Measurements from ENCODE around the gene PEX12.
"Not testable (repeated sequence)": the region's sequence is repeated elsewhere in the genome, so short reads cannot be mapped to it uniquely, and the experiment has no call there.

Gene PEX12

GRCh38 chr17:35577830-35578196 lies 558 bp downstream of the PEX12 start:
- DNase-seq (ENCODE audit: low read depth): no peak

- DNase-seq (ENCODE audit: low read depth): no peak
Observed at GRCh38 chr17:35575759-35576158, 2.6 kb downstream of the PEX12 start.

DNA sequence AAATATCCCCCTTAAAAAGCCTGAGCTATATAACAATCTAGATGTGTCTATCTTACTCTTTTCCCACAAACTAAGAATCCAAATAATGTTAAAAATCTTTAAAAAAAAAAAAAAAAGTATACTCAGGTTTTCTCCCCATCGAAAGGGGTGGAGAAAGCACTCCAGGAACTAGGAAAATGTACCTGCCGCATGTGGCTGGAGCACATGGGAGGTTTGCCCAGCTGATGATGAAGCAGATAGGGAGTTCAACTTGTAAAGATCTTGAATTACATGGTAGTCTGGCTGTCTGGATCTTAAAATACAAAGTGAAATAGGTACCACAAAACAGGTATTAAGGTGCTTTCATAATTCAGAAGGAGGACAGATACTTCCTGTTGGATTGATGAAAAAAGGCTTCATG lies 9.0 kb downstream of the PEX12 start:
- DNase-seq (ENCODE audit: low read depth): no peak

- no peak for DNase-seq (ENCODE audit: low read depth)
Observed at GRCh38 chr17:35568561-35568960, 9.8 kb downstream of the PEX12 start.

GRCh38 chr17:35566968-35567367 lies 11.4 kb downstream of the PEX12 start:
- no peak for DNase-seq (ENCODE audit: low read depth)

GRCh38 chr17:35563181-35563580 lies 15.2 kb downstream of the PEX12 start:
- not testable (repeated sequence) for DNase-seq (ENCODE audit: low read depth)

GRCh38 chr17:35560703-35561102 lies 17.7 kb downstream of the PEX12 start, which contains the start of gene SLFN14:
Gene SLFN14 (minus strand): TSS chr17:35560819. CDS start chr17:35558062, 2,757 bp downstream.
- DNase-seq (ENCODE audit: low read depth): no peak

DNA sequence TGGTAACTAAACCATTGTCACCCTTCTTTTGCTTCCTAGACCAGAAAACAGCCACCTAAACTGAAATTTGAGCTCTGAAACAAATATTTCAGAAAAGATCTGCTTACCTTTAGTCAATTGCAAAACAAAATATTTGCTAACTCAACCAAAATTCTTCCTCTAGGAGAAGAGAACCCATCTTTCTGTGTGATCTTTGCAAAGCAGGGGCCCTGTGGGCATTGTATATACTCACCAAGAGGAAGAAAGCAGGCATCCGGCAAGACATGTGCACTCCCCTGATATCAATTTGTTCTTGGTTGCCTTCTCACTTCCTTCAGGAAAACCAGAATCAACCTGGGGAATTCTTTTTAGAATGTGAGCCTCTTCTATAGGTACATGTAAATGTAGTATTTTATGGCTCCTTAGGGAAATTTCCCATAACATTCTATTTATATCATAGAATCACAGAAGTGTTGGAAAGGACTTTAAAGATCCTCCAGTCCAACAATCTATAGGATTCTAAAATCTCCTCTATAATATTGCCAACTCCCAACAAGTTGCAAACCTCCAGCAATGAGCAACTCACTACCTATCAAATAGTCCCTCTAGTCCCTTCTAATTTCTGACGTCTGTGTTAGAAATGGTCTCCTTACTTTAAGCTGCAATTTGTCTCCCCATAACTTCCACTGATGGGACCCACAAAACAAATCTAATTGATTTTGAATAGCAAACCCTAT lies 18.7 kb downstream of the PEX12 start:
- DNase-seq (ENCODE audit: low read depth): no peak

GRCh38 chr17:35557353-35557752 lies 21.0 kb downstream of the PEX12 start:
- no peak for DNase-seq (ENCODE audit: low read depth)

- no peak for DNase-seq (ENCODE audit: low read depth)
Observed at GRCh38 chr17:35555691-35556090, 22.7 kb downstream of the PEX12 start.

- no peak for DNase-seq (ENCODE audit: low read depth)
Observed at GRCh38 chr17:35554668-35555067, 23.7 kb downstream of the PEX12 start.

DNA sequence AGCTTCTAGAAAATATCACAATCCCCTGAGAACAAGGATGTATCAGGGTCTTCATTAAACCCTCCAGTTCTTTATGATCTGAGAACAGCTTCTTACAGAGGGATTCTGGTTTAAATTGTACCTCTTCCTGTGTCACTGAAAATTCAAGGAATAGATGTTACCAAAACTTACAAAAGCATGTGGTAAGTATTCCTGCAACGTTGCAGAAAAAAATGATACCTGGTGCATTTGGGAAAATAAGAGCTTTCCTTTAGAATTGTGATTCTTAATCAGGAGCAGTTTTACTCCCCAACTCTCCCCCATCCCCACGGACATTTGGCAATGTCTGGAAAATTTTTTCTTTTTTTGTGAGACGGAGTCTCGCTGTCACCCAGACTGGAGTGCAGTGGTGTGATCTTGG lies 25.1 kb downstream of the PEX12 start:
- DNase-seq (ENCODE audit: low read depth): no peak

DNA sequence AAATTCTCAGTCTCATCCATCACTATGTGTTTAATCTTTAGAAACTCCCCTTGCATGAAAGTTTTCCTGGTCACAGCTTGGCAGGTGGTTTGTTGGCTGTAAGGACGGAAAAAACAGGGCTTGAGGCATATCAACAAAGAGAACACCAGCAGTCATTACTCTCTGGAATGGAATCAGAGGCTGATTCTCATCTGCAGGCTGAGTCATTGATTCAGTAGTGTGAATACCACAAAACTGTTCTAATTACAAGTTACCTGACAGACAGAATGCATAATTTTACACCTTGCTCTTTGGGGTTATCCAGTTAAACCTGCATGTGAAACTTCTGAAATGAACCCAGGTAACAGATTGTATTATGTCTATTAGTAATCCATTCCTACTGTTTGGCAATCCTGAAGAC lies 29.4 kb downstream of the PEX12 start:
- DNase-seq (ENCODE audit: low read depth): no peak

DNA sequence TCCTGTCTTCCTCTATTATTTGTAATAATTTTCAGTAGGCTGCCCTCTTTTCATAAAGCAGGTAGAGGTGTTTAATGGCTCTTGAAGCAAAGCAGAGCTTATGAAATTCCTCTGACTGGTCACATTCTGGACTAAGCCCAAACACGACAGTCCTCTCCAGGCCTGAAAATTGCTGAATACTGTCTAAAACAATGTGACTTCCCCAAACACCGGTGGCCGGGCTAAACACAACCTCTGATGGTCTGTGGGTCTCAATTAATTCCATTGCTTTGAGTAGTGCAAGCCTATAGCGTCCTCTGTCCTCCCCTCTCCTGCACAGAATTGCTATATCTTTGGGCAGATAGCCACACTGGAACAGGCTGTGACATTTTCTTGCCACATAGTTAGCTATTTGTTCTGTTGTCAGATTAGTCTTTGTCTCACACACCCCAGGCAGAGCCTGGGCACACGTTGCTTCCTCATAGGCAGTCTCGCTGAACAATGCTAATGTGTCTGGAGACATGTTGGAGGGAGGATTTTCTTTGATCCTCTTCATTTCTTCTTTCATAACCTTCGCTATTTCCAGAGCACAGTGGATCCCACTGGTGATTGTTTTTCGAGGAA lies 30.1 kb downstream of the PEX12 start:
- DNase-seq (ENCODE audit: low read depth): no peak

DNA sequence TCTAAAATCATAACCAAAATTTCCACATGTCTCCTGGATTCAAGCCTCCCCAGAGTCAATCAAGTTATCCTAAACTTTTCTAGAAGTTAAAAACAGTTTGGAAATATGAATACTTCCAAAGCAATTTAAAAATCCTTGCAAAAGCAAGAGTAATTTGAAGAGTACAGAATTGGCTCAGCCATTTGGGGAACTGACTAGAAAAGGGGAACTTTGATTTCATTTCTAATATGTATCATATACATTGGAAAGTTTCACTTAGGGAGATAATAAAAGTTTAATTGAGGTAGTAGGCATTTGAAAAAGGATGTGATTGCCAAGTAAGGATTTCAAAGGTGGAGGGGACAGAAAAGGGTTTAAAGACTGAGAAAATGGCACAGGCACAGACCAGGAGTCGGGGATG lies 31.9 kb downstream of the PEX12 start:
- no peak for DNase-seq (ENCODE audit: low read depth)

DNA sequence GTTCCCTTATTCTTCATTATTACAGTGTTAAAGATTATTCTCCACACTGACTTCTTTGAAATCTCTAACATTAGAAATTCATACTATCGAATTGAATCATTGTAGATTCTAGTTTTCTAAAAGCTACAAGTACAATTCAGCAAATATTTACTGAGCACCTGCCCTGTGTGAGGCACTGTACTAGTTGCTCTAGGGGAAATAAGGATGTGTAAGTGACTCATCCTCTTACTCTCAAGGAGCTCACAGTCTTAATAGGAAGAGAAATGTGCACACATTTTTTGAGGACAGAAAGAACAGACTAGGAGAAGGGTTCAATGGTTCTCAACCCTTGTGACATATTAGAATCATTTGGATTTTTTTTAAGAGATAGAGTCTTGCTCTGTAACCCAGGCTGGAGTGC lies 33.2 kb downstream of the PEX12 start:
- DNase-seq (ENCODE audit: low read depth): no peak

- DNase-seq (ENCODE audit: low read depth): no peak
Observed at GRCh38 chr17:35543856-35544255, 34.5 kb downstream of the PEX12 start.

DNA sequence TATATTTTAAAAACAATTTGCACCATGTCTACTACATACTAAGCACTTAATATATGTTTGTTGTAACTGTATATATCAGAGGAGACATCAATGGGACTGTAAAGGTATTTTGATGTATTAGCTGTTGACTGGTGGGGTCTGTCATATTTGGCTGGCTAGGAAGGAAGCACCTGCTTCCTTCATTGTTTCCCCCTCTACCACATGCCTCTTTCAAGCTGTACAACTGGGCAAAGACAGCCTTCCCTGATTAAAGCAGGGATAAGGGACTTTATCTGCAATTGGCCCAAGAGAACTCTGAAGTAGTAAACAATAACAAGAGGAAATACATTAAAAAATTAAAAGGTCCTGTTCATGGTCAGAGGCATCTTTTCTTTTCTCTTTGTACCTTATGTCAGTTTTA lies 35.4 kb downstream of the PEX12 start:
- DNase-seq (ENCODE audit: low read depth): no peak

DNA sequence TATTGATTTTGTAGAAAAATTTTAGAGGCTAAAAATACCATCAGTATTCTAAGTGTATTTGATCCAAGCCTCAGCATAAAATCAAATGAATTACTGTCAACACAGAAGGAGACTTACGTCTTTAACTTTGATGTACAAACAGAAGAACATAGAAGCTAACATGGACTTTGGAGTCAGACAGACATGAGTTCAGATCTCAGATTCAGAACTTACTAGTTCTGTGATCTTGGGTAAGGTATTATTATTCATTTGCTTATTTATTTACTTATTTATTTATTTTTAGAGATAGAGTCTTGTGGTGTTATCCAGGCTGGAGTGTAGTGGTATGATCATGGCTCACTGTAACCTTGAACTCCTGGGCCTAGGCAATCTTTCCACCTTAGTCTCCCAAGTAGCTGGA lies 36.9 kb downstream of the PEX12 start:
- no peak for DNase-seq (ENCODE audit: low read depth)

DNA sequence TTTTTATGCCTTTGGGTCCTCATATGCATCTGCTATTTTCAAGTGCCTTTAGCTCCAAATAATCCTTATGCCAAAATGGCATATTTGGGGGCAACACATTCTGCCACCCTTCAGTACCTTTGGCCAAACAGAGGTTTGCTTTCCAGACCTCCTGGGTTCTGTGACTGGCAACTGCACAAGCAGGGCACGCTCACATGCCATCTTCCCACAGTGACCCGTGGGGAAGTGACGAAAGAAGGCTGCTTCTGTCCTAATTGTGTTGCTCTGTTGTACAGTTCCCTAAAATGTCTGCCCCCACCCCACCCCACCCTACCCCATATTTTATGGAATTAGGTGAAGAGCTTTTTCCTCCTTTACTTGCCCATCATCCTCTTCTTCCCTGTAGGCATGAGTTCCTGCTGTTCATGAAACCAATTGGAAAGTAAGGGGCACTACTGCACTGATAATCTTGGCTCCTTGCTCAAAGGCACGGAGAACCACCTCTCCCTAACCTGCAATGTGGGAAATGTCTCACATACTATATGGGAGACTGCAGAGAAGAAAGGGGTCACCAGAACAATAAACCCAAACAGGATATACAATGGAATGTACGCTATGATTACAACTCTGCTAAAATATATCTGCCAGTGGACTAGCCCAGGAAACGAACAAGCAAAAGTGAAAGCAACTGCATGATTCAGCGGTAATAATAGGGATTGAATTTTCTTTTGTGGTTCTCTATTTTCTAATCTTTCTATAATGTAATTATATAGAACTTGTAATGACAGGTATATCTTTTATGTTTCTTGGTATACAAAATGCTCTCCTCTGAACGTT lies 37.6 kb downstream of the PEX12 start:
- no peak for DNase-seq (ENCODE audit: low read depth)

- DNase-seq (ENCODE audit: low read depth): no peak
Observed at GRCh38 chr17:35539659-35540026, 38.7 kb downstream of the PEX12 start.

GRCh38 chr17:35537601-35538141 lies 40.7 kb downstream of the PEX12 start, which contains the start of gene SLFN12L:
Gene SLFN12L (minus strand): TSS chr17:35537678. CDS start chr17:35522364, 15,314 bp downstream.
- DNase-seq (ENCODE audit: low read depth): no peak

GRCh38 chr17:35536664-35537171 lies 41.7 kb downstream of the PEX12 start:
- no peak for DNase-seq (ENCODE audit: low read depth)
